LNCaP clone FGC (cell line): ENCODE results near the gene DAAM1.

Experiments
- DNase-seq: peaks from one replicate; pipeline ENCODE4 v3.0.0-alpha.2; 2011; ENCODE audit warnings: low read depth
- H3K4me3 ChIP-seq: 2 replicates; pipeline ENCODE4 v1.5.1; 2011; ENCODE audit warnings: mild to moderate bottlenecking, low read depth, low read length, control low read depth
- TF ChIP-seq, protein P1 (sequence below): IDR thresholded peaks from 2 replicates; pipeline ENCODE4 v1.5.1; 2012; ENCODE audit warnings: mild to moderate bottlenecking; ENCODE audit not compliant: control insufficient read depth, insufficient read depth; ENCODE audit errors: extremely low read depth

Gene DAAM1

DNA sequence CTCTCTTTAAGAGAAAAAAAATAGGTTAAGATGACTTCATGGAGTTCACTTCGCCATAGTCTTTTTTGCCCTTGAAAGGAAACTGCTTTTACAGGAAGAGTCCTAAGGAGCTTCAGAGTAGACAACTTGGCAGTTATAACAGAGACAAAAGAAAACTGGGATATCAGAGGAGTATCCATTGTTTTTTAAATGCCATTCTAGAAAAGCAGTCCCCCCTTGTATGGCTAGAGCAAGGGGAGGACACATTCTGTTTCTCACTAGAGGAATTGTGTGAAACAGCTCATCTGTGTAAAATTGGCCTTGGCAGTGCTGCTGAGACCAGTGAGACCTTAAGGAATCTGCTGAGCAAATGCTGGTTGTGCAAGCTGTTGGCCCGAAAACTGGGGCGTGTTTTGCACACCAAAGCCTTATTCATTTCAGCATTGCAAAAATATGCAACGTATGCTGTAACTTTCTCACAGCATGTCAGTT lies 148.7 kb downstream of the DAAM1 start:
- DNase-seq: no peak

DNA sequence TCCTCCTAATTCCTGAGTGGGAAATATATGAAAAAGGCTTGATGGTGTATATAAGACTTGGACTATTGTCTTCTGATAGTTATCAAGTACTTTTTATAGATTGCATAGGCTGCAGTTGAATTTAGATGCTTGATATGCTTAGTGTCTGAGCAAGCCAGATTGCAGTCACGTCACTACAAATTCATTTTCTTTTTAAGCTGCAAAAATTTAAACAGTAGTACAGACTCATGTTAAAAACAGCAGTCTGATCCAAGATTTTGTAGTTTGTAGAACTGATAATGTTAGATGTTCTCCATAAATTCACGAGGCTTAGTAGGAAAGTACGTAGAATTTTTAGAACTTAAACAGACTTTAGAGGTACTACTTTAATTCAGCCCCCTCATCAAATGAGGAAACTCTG lies 150.3 kb downstream of the DAAM1 start:
- DNase-seq: no peak

More for the DNA sequence above, 148.7 kb downstream of the DAAM1 start:
- H3K4me3 ChIP-seq: no peak overlapping the region
- TF ChIP-seq, protein P1, sequence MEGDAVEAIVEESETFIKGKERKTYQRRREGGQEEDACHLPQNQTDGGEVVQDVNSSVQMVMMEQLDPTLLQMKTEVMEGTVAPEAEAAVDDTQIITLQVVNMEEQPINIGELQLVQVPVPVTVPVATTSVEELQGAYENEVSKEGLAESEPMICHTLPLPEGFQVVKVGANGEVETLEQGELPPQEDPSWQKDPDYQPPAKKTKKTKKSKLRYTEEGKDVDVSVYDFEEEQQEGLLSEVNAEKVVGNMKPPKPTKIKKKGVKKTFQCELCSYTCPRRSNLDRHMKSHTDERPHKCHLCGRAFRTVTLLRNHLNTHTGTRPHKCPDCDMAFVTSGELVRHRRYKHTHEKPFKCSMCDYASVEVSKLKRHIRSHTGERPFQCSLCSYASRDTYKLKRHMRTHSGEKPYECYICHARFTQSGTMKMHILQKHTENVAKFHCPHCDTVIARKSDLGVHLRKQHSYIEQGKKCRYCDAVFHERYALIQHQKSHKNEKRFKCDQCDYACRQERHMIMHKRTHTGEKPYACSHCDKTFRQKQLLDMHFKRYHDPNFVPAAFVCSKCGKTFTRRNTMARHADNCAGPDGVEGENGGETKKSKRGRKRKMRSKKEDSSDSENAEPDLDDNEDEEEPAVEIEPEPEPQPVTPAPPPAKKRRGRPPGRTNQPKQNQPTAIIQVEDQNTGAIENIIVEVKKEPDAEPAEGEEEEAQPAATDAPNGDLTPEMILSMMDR: no peak

DNA sequence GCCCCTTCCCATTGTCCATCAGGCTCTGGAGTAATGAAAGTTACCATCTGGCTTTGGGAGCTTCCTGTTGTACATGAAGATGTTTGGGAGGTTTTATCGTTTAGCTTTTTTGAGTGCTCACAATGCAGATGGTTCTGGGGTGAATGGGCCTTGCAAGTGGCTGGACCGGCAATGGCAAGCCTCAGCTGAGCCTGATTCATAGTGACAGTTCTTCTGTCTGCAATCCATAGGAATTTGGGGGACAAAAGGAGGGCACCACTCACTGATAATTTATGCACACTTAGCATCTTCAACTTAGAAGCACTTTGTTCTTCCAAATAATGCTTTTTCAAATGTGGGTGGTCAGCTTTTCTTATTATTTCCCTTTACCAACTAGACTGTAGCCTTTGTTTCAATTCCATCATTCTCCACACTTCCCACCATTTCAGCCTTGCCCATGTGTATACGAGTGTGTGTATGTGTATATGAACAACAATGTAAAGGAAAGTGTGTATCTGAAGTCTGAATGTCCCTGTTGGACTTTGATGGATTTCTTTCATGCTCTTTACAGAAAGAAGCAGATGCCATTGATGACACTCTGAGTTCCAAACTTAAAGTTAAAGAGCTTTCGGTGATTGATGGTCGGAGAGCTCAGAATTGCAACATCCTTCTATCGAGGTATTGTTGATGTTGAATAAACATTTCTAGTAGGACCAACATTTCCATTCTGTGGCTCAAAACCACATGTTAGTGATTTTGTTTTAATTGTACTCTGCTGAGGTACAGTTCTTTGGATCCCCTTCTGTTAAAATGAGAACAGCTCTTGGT lies 151.3 kb downstream of the DAAM1 start:
- DNase-seq: no peak
- TF ChIP-seq, protein P1: no peak
- no peak overlapping the region for H3K4me3 ChIP-seq

More for the DNA sequence above, 150.3 kb downstream of the DAAM1 start:
- TF ChIP-seq, protein P1: no peak
- no peak overlapping the region for H3K4me3 ChIP-seq

DNA sequence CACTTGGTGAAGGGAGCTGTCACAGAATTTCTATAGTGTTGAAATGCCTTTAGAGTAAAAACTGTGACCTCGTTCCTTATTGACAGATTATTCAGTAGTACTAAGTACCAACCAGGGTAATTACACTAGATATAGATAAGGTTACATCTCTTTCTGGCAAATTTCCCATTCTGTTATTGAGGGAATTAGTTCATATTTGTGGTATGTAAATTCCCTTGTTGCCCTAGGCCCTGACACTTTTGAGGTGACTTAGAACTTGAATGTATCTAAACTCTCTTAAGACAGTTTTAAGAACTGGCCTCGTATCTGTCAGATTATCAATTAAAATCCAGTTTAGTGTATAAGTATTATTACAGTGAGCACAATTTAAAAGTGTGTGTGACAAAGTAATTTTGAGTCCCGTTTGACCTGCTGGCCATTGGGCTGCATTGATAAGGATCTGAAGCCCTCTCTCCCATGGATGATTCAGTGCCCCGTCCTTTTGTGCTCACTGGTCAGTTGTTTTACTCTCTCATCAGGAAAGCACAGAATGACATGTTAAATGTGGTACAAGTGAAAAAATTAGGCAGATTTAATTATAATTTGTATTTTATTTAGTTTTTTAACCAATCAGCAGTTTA lies 153.5 kb downstream of the DAAM1 start:
- no peak overlapping the region for H3K4me3 ChIP-seq
- no peak for DNase-seq
- TF ChIP-seq, protein P1: no peak

DNA sequence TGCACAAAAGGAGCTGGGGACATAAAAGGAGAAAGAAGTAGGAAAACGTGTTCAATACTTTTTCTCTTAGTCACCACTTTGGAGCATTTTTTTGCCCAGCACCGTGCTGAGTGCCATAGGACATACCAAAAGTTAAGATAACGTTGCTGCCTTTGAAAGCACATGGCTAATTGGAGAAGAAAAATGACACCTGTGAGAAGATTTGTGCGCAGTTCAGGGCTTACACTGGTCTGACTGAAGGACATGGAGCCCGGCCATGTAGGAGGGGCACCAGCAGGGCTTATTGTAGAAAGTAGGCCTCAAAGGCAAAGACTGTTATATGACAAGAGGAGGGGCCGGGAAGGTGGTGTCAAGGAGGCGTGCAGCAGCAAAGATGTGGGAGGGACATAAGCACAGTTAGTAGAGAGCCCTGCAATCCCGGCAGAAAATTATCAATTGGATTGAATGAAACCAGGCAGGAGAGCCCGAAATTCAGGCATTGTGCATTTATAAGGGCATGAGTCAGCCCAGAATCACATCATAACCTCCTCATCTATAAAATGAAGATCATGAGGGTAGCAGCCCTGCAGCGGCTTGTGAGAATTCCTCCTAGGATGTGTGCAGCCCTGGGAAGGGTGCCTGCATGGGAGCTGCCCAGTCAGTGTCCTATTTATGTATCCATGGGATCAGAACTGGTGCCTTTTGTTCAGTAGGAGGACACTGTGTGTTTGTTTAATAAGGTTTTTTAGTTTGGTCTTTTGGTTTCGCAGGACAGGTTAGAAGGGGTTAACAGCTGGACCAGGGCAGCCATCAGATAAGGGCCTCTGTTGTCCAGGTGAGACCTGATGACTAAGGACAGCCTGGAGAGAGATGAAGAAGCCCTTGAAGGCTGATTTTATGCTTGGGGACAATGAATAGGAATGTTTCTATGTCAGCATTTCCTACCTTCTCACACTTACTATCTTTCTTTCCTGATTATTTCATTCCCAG lies 154.3 kb downstream of the DAAM1 start:
- DNase-seq: no peak
- TF ChIP-seq, protein P1: no peak
- H3K4me3 ChIP-seq: no peak overlapping the region

DNA sequence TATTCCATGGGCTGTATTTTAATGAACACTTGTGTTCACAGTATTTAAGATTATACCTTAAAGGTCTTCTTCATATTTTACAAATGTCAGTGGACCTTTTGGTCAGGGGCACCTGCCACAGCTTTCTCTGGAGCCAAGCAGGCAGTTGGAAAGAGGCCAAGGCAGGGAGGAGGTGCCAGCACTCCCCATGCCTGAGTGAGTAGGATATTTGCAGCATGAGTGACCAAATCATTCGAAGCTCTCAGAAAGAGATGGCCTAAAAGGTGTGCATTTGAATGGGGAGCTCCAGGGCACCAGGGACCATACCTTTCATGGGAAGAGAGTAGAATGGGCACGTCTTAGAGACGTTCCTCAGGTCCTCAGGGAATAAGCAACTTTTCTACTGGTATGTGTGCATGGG lies 155.1 kb downstream of the DAAM1 start:
- no peak overlapping the region for H3K4me3 ChIP-seq
- TF ChIP-seq, protein P1: no peak
- DNase-seq: no peak
